Activated CD8-positive, alpha-beta memory T cell treated with anti-CD3 and anti-CD28 coated beads, Interleukin-2, amount 50 U/mL, for 1 hour (primary cell): ENCODE results near the gene SLC35B2.
A peak's percentile ranks its signal among the peaks of the same experiment; 100 is the strongest.

Experiments
- DNase-seq: peaks from one replicate; pipeline ENCODE4 v3.0.0-alpha.2; 2020; ENCODE audit errors: extremely low read depth

The SLC35B2 gene

GRCh38 chr6:44268095-44268628, 10.8 kb upstream of the SLC35B2 start:
- no peak for DNase-seq

DNA sequence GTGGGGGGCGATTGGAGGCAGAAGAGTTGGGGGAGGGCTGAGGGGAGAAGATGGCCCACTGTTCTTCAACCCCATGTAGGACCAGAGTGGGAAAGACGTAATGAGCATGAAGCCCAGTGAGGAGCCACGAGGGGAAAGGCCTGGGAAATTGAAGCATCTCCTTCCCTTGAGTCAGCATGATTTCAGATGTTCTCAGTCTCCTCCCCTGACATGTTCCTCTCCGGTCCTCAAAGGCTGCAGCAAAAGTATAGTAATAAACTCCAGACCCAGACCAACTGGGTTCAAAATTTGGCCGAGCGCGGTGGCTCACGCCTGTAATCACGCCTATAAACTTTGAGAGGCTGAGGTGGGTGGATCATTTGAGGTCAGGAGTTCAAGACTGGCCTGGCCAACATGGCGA, 9.9 kb upstream of the SLC35B2 start:
- no peak for DNase-seq

DNA sequence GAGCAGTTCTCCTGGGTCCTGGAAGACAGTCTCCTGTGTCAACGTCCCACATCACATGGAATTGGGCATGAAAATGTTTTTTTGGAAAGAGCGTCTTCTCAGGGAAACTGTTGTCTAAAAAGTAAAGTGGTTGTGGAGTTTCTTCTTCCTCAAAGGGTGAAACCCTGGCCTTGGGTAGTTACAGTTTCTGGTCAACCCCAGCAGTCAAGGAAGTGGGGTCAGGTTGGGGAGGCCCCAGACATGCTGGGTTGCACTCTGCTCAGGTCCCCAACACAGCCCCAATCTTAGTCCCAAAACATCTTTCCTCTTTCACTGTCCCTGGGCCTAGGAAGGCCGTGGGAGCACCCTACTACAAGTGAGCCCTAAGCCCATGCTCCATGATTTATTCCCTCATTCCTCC, 9.0 kb upstream of the SLC35B2 start:
- no peak for DNase-seq

- DNase-seq = no peak
Observed at GRCh38 chr6:44265722-44266233, 8.4 kb upstream of the SLC35B2 start.

DNA sequence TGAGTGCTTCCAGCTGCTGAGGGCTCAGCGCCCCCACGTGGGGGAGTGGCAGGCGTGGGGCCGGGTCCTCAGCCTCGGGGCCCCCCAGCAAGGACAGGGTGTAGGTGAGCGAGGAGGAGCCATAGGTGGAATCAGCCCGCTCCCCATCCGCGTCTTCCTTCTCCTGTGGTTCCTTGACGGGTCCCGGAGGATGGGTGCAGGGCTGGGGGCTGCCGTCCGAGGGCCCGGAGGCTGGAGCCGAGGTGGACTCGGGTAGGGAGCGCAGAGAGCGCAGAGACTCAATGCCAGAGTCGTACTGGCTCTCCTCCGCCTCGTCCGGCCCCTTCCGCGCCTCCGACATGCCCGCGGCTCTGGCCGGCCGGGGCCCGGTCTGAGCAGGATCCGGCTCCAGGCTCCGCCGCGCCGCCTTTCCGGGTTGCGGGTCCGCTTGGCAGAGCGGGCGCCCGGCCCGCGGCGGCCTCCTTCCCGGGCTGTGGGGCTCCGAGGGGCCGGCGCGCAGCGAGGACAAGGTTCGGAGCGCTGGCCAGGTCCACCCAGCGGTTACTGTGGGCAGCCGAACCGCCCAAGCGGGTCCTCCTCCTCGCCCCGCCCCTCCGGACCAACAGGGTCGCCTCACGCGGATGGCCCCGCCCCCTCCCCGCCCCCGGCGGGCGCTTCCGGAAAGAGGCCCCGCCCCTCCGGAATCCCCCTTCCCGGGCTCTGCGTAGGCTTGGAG, 7.8 kb upstream of the SLC35B2 start, which contains the start of gene NFKBIE:
Gene NFKBIE, minus strand, starts transcription at position 545 of the 715 bp plus-strand sequence. Its CDS starts 205 bp downstream, at position 340.
- peak; percentile 73 for DNase-seq

DNA sequence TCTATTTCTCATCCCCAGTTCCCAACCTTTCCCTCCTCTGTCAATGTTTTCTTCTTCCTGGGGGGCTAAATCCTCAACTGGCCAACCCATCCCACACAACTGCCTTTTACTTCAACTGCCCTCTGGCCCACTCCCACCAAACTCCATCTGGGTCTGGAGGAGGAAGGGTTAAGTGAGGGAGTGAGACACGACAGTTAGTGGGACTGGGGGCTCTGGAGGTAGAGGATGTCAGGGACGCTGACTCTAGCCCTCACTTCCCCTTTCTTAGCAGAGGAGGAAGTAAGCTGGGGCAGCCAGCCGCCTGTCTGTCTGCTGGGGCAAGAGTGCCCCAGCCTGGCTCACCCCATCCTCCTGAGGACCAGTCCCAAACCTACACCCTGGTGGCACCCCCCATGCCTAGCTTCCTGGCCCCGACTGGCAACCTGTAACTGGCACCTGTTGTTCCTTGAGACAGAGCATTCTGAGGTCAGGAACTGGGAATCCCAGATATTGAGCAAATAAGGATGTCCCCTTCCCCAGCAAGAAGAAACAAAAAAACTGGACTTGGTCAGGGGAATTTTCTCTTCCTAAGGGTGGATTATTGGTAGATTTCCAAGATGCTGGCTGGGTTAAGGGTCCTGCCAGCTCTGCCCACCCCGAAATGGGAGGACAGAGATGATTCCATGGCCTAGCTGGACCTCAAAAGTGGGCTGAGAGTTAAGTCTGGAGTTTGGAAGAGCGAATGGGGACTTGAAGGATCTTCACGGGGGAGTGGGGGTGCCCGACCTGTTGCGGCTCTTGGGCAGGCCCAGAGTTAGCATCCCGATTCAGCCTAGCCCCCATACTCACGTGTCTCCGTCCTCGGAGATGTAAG, 7.1 kb upstream of the SLC35B2 start:
- DNase-seq = no peak

GRCh38 chr6:44263354-44264100, 6.2 kb upstream of the SLC35B2 start:
- DNase-seq = no peak

DNA sequence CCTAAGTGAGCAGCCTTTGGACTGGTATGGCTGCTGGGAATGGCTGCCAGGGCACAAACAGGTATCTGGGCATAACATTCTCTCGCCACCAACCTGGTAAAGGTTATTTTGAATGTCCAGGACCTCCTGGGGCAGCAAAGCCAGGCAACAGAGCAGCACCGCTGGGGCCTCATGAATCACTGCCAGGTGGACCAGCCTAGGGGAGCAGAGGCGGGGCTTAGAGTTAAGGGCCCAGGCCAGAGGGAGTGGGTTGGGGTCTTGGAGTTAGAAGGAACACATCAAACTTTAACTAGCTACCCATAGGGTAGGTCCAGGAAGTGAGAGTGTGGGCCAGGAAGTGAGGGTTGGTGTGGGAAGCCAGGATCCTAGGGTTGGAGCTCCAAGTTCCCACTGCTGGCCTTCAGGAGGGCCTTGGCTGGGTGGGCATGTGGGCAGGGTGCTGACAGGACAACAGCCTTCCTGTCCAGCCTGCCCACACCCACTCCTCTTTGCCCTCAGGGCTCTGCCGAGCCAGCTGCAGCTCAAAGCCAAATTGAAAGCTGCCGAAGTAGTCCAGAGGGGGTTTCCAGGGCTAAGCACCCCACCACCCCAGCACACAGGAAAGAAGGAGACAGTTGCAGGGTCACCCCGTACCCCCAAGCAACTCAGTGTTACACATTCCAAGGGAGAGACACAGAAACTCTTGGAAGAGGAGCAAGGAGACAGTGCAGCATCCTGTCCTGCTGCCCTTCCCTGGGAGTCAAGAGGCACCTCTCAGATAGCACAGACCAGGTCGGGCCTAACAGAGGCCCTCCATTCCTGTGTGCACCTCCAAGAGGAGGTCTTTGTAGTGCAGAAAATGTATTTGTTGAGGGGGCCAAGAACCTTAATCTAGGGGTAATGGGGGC, 5.4 kb upstream of the SLC35B2 start:
- no peak for DNase-seq

DNA sequence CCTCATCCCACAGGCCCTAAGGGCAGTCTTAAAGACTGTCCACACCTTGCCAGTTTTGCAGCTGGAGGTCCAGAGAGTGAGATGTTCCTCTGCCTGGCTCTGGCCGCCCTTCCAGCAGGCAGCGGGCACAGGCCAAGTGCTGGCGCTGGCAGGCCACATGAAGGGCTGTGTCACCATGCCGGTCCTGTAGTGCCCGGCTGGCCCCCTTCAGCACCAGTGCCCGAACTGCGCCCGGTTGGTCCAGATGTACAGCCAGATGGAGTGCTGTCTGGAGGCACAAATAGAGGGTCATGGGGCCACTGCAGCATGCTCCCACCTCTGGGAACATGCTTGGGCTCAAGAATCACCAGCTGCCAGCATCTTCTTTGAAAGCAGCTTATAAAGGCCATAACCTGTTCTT, 4.3 kb upstream of the SLC35B2 start:
- DNase-seq = no peak

- no peak for DNase-seq
Observed at GRCh38 chr6:44260451-44261297, 3.3 kb upstream of the SLC35B2 start.

GRCh38 chr6:44260011-44260410, 2.7 kb upstream of the SLC35B2 start:
- no peak for DNase-seq

- DNase-seq = no peak
Observed at GRCh38 chr6:44258921-44259320, 1.6 kb upstream of the SLC35B2 start.

GRCh38 chr6:44258325-44258863, 1.1 kb upstream of the SLC35B2 start:
- no peak for DNase-seq

DNA sequence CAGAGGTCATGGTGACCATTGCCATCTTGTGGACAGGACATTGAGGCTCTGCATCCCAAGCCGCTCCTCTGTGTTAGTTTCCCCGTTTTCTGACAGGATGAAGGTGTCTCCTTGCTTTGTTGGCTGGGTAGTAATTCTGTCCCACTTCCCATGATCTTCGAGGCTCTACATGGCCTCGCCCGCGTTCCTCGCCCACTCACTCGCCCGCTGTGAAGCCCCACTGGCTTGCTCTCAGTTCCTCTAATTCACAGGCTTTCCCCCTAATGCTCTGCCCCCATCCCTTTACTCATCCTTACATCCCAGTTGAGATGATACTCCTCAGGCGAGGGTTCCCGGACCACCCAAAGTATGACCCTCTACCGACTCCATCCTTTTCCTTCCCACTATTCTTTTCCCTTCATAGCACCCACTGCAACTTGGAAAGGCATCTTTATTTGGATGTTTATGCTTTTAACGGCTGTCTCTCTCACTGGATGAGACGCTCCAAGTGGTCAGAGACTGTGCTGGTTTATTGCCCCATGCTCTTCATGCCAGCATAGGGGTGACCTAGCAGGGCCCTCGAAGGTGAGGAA, 511 bp upstream of the SLC35B2 start:
- no peak for DNase-seq

DNA sequence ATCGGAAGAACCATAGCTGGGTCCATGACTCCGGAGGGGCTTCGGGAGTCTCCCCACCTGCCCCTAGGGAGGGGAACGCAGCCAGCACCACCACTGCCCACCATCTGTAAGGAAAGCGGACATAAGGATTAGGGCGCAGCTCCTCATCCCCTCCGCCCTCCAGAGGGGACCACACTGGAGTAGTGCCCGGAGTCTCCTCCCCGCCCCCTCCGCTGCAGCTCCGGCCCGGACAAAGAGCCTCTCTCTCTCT, 628 bp downstream of the SLC35B2 start:
- DNase-seq = no peak

- no peak for DNase-seq
Observed at GRCh38 chr6:44255871-44256774, 1.2 kb downstream of the SLC35B2 start.

DNA sequence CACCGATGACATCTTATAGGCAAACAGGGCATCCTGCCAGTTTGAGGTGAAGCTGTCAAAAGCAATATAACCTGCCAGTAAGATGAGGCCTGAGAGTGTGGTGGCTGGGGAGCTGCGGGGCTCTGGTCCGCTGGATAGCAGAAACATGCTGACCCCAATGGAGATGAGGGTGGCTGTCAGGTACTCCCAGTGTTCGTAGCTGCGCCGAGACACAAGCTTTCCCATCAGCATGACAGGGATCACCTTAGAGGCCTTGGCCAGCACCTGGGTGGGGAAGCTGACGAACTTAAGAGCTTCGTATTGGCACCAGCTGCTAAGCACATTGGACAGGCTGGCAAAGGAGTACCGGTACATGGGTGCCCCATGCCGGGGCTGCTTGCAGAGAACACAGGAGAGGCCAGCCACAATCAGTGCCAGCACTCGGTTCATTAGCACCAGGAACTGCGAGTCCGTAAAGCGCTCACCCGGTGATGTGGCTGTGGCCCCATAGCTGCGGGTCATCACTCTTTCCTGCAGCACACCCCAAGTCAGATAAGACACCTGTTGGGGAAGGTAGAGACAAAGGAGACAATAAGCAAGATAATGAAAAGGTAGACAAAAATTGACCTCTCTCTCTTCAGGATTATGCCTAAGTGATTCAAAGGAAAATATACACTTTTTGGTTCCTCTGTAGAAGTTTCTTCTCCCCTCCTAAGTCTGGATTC, 2.1 kb downstream of the SLC35B2 start:
- DNase-seq = no peak
